NCI-H1436 treated with DMSO at 0.1 percent for 48 hours (cell line): ENCODE data around the gene UBD.

Experiments used
- DNase-seq: peaks from one replicate; lab custom pipeline; 2025; lab: John Stamatoyannopoulos, UW

The UBD gene

DNA sequence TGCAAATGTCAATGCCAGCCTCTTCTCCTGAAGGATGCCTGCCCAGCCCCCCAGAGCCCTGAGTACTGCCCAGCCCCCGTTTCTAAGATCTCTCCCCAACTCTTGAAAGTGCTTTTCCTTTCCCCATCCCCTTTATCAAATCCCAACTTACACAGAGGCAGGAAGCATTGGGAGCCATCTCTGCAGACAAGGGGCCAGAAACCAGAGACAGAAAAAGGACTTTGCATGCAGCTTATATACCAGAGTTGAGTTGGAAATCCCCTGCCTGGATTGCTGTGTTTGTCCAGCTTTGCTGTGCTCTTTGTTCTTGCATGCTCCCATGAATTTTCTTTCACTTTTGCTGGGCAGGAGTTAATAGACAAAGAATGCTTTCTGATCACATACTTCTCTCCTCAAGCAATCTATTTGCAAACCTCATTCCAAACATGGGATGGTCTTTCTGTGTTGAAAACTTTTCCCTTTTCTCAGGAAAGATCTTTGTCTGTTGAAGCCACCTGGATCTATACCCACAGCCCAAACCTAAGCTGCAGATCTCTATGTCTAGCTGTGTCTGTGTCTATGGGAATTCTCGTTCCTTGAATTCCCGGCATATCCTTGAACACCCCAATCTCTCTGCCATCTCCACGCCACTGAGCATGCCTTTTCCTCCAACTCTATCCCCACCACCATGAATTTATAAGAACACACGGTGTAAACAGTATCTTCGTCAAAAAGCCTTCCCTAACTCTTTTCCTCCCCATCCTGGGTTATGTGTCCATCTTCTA lies at the start of gene UBD:
UBD (minus strand) TSS at position 209 of the 764 bp plus-strand sequence; CDS start at position 178, 31 bp downstream.
- no peak for DNase-seq

- DNase-seq = no peak
Measured at GRCh38 chr6:29608131-29608530, 48.6 kb upstream of the UBD start.

GRCh38 chr6:29603930-29604329 lies 44.4 kb upstream of the UBD start:
- no peak for DNase-seq

GRCh38 chr6:29603456-29603855 lies 43.9 kb upstream of the UBD start:
- no peak for DNase-seq

DNA sequence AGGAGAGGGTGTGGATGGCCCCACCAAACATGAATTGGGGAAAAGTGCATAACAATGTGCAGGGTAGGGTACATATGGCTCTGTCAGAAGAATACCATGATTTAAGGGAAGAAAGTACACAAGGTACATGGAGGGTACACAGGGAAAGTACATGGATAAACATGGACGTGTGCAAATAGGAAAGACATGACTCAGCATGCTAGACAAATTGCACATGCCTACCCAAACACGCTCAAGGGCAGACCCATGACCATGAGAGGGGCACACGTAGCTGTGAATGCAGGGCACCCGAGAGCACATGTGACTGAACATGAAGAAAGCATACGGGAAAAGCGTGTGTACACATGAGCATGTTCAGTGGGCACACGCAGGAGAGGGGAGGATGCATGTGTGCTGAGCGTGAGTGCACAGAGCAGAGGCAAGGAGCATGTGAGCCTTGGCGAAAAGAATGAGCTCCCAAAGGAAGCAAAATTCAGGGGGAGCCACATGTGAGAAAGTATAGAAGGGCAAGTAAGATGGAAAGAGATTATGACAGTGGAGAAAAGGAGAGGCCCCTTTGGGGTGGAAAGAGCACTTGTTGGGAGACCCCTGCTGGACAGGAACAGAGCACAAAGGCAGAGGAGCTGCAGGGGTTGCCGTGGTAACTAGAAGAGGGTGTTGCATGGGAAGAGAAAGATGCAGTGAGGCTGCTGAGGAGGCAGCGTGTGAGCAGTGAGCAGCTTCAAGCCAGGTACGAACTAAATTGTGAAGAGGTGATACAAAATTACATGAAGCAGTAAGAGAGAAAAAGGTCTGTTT lies 43.2 kb upstream of the UBD start:
- no peak for DNase-seq

DNA sequence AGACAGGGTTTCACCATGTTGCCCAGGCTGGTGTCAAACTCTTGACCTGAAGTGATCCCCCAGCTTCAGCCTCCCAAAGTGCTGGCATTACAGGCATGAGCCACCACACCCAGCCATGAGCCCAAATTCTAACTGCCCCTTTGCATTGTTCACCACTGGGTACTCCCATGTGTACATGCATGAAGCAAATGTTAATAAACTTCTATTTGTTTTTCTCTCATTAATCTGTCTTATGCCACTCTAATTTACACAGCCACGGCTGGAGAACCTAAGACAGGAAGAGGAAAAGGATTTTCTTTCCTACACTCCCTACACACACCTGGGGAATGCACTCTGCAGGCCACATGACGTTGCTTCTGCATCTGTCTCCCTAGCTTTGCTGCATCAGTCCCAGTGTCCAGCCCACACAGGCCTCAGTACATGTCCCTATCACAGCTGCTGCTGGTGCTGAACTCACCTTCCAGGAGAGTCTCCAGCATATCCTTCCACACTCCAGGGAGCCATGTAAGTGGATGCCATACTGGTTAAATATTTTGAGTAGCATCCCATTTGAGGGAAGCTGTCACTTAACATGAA lies 38.7 kb upstream of the UBD start:
- DNase-seq = no peak

DNA sequence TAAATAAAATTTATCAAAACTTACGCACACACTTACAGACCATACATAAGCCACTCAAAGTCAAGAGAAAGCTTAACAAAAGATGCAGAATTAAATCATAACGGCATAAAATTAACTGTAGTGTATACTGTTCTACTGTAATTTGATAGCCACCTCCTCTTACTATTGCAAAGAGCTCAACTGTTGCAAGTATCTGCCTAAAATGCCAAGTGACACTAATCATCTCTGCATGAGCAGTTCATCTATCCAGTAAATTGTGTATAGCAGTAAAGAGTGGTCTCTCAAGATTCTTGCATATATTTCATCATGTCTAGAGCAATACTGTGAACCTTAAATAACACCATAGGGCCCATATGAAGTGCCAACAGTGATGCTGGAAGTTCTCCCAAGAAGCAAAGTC lies 37.7 kb upstream of the UBD start:
- DNase-seq = no peak

DNA sequence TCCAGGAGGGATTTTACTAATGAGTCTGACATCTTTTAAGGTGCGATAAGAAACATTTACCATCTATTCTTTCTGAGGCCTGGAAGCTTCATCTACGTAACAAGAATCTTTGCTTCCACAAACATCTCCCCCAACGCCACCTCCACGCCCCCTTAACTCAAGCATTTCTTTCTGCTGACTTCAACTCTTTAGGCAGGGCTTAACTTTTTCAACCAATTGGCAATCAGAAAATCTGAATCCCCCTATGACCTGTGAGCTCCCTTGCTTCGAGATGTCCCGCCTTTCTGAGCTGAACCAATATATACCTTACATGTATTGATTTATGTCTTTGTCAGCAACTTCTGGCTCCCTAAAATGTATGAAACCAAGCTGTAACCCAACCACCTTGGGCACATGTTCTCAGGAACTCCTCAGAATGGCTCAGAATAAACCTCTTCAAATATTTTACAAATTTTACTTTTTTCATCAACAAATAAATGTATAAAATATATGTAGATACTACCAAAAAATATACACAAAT lies 36.9 kb upstream of the UBD start:
- no peak for DNase-seq

GRCh38 chr6:29593199-29593855 lies 33.8 kb upstream of the UBD start:
- no peak for DNase-seq

GRCh38 chr6:29591677-29592076 lies 32.1 kb upstream of the UBD start:
- DNase-seq = no peak

DNA sequence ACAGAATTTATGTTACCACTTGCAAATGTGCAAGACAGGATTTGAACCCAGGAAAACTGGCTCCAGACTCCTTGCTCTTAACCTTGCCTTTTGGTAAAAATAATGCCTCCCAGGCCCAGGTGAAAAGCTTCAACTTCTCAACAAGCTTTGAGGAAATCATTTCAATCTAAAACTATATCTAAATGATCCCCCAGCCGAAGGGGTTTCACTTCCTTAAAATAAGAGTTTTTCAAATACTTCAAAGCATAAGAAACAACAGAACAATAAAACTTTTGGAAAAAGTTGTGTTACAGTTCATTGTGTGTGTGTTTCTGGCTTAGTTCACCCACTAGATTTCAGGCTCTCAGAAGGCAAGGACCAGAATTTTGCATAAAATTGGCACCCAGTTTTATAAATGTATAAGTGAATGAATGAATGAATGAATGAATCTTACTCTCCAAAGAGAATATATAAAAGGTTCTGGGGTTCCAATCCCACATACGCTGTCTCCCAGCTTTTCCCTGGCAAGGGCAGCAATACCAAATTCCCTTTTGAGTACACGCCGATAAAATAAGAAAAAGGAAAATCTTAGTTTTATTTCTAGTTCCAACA lies 30.8 kb upstream of the UBD start:
- DNase-seq = no peak

GRCh38 chr6:29589423-29590048 lies 30.0 kb upstream of the UBD start:
- DNase-seq = no peak

- no peak for DNase-seq
Measured at GRCh38 chr6:29584821-29585220, 25.3 kb upstream of the UBD start, which contains the start of gene OR2H2. OR2H2 (plus strand) TSS chr6:29585121; CDS start chr6:29587945, 2,824 bp downstream.

DNA sequence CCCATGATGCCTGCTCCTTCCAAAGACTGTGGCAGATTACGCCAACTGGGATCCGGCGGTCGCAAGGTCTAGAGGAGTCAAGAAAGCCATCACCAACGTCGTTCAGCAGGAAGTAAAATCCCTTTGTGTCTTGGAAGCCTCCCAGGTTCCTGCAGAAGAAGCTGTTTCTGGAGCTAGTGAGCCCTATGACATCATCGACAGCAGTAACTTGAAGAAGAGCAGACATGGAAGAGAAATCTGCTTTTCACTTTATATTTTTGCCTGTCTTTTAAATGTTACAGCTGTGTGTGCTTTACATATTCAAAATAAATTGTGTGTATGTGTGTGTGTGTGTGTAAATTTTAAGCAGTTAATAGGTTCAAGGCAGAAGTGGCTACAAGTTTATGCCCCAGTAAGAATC lies 18.0 kb upstream of the UBD start:
- no peak for DNase-seq

DNA sequence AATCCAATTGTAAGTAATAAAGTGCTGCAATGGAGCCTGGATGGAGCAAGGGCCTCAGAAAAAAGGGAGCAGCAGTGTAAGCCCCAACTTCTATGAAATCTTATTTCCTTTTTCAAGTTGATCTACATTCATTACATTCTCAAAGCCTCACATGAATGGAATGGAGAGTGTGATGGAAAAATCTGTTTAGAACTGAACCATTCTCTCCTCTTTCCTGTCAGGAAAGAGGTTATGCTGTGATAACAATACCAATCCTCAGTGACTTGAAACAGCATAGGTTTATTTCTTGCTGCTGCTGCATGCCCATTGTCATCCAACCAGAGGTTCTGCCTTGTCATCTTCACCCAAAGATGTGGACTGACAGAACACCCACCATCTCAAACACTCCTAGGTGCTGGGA lies 16.5 kb upstream of the UBD start:
- no peak for DNase-seq

DNA sequence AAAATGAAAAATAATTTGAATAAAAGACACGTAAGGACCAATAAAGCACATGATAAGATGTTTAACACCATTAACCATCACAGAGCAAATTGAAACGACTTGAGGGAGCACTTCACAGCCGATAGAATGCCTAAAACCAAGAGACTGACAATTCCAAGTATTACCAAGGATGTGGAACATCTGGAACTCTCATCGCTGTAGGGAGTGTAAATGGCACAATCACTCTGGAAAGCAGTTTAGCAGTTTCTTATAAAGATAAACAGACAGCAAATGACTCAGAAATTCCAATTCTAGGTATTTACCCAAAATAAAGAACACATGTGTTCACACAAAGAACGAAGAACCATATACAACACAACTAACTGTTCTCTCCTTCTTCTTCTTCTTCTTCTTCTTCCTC lies 8.5 kb upstream of the UBD start:
- no peak for DNase-seq

GRCh38 chr6:29567541-29567940 lies 8.0 kb upstream of the UBD start:
- DNase-seq = no peak

GRCh38 chr6:29566856-29567255 lies 7.3 kb upstream of the UBD start:
- no peak for DNase-seq

DNA sequence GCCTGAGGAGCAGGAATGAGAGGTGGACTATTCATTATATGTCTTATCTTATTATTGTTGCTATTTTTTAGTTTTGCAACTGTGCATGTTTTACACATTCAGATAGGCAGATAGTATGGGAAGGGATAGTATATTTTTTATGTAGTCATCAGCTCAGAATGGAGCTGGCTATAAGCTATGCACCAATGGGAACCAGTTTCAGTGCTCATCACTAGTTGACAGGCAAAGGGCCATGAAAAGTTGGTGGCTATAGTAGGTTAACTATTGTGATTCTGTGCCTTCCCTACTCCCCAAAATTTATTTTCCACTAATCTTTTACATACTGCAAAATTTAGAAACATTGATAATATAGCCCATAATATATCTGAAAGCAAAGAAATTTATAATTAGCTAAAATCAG lies 5.3 kb upstream of the UBD start:
- no peak for DNase-seq

DNA sequence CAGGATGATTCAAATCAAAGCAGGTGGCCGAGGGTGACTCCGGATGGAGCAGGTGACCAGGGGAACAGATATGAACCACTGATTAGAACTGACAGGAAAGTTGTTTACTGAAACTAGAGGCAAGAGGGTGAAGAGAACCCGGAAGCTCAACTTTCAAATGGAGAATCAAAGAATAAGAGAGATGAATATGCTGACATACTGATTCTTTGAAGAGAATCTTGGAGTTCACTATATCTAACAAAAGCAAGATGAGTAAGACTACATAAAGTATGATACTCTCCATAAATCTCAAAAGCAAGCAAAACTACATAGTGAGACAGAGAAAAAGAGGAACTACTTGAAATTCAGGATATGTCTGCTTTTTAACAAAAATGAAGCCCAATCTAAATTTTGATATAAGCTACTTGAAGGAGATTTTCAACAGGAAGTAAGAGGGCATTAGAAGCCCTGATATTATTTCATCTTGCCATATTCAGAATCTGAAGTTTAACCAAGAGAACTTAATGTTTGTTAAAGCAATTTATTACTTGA lies 4.0 kb upstream of the UBD start:
- no peak for DNase-seq

- DNase-seq = no peak
Measured at GRCh38 chr6:29561606-29562181, 2.2 kb upstream of the UBD start.
